Measurements from ENCODE around the gene TM4SF5. TPM values are rescaled to one million over a fixed set of nuclear protein-coding genes. Genes with fewer than 3 reads are reported as not detected.

TM4SF5 gene
- total RNA-seq, 2 donors from 2014 or later: not detected

GRCh38 chr17:4782652-4783051 is 11.0 kb downstream of the TM4SF5 start:
- Histone ChIP-seq H3K36me3 (no peaks in the 10 kb centered on the region), H3K9me3 (no peaks in the 10 kb centered on the region), H3K27me3 (no peaks in the 10 kb centered on the region), H3K4me1 (peaks cover 0 to 27% of the 10 kb centered on the region in 2 donors), H3K4me3 (no peak overlapping the region), H3K27ac (no peak overlapping the region)
- no peak for TF ChIP-seq CTCF (IDR thresholded peaks at IDR 0.05)
- DNase-seq (ENCODE audit: low spot score): no peak

GRCh38 chr17:4785311-4786105 is 13.8 kb downstream of the TM4SF5 start:
- Histone ChIP-seq H3K9me3 (no peaks in the 10 kb centered on the region), H3K4me1 (peaks cover 0 to 40% of the 10 kb centered on the region in 2 donors), H3K4me3 (peak overlapping the region; percentile 4 to 36), H3K27ac (no peak overlapping the region), H3K36me3 (no peaks in the 10 kb centered on the region), H3K27me3 (no peaks in the 10 kb centered on the region)
- TF ChIP-seq CTCF (IDR thresholded peaks at IDR 0.05): no peak
- no peak for DNase-seq (ENCODE audit: low spot score)

GRCh38 chr17:4786106-4786511 is 14.4 kb downstream of the TM4SF5 start, which contains the start of gene VMO1:
VMO1 (minus strand) TSS chr17:4786364; CDS start chr17:4786352, 12 bp downstream.
- H3K27me3 ChIP-seq: no peaks in the 10 kb centered on the region
- H3K4me1 ChIP-seq: peaks cover 0 to 44% of the 10 kb centered on the region in 2 donors
- no peak within 1 kb of the TSS for H3K27ac ChIP-seq
- peak within 1 kb of the TSS; percentile 4 to 36 for H3K4me3 ChIP-seq
- H3K9me3 ChIP-seq: no peaks in the 10 kb centered on the region
- no peak for TF ChIP-seq CTCF (IDR thresholded peaks at IDR 0.05)
- no peak for DNase-seq (ENCODE audit: low spot score)
- no peaks in the 10 kb centered on the region for H3K36me3 ChIP-seq

- peaks cover 0 to 44% of the 10 kb centered on the region in 2 donors for H3K4me1 ChIP-seq
- H3K4me3 ChIP-seq: peak overlapping the region; percentile 4 to 36
- DNase-seq (ENCODE audit: low spot score): no peak
- no peak for TF ChIP-seq CTCF (IDR thresholded peaks at IDR 0.05)
- no peaks in the 10 kb centered on the region for H3K36me3 ChIP-seq
- H3K27me3 ChIP-seq: no peaks in the 10 kb centered on the region
- no peak overlapping the region for H3K27ac ChIP-seq
- no peaks in the 10 kb centered on the region for H3K9me3 ChIP-seq
Observed at GRCh38 chr17:4786516-4786915, 14.8 kb downstream of the TM4SF5 start.

- H3K4me3 ChIP-seq: no peak overlapping the region
- H3K9me3 ChIP-seq: no peaks in the 10 kb centered on the region
- peaks cover 0 to 44% of the 10 kb centered on the region in 2 donors for H3K4me1 ChIP-seq
- no peak overlapping the region for H3K27ac ChIP-seq
- TF ChIP-seq CTCF (IDR thresholded peaks at IDR 0.05): no peak
- no peaks in the 10 kb centered on the region for H3K36me3 ChIP-seq
- H3K27me3 ChIP-seq: no peaks in the 10 kb centered on the region
- no peak for DNase-seq (ENCODE audit: low spot score)
Observed at GRCh38 chr17:4788159-4788806, 16.6 kb downstream of the TM4SF5 start.
